Motor neuron (in vitro differentiated cells): Measurements from ENCODE around the gene SPDYE1. TPM values are rescaled to one million over a fixed set of nuclear protein-coding genes. Genes with fewer than 3 reads are reported as not detected.
"Not testable (repeated sequence)": the region's sequence is repeated elsewhere in the genome, so short reads cannot be mapped to it uniquely, and the experiment has no call there.

ENCODE experiments used
- ATAC-seq, 8 experiments: fragments of 200-7000 bp; cut with Tn5 transposase; replicated peaks in 6 of 8; 2 replicates each; pipeline ENCODE4 v1.8.0; 2021; ENCODE audit warnings: mild to moderate bottlenecking in 8 of 8, moderate library complexity in 8 of 8
- H3K27ac ChIP-seq, 2 donors: fragments of 250-450 bp; sonication (Bioruptor Pico); 2 replicates each; pipeline ENCODE4 v1.9.0; 2021; ENCODE audit warnings: antibody characterized with exemption in 2 of 2, mild to moderate bottlenecking in 2 of 2, moderate library complexity in 1 of 2
- H3K4me1 ChIP-seq, 2 donors: fragments of 250-450 bp; sonication (Bioruptor Pico); replicated peaks in 1 of 2; 2 replicates each; pipeline ENCODE4 v1.6.1; 2021; ENCODE audit warnings: antibody characterized with exemption in 2 of 2, mild to moderate bottlenecking in 2 of 2, moderate library complexity in 1 of 2
- H3K4me3 ChIP-seq, 5 donors: fragments of 250-450 bp; sonication (Bioruptor Pico); 2 replicates each; pipeline ENCODE4 v1.9.0; 2021; ENCODE audit warnings: antibody characterized with exemption in 5 of 5, mild to moderate bottlenecking in 5 of 5, moderate library complexity in 4 of 5
- WGBS, 10 experiments: fragments of 450-650 bp; shearing (Covaris generic); methylation state at CpG; one replicate each; pipeline ENCODE4 v1.0.0; 2022; 5-methylcytosine and 5-hydroxymethylcytosine counted together
- in situ Hi-C, 9 experiments: fragments of 400-800 bp; cut with MboI; loops; one replicate each; pipeline ENCODE4 v1.15.0; 2021; ENCODE audit warnings: low sequenced_read_pairs in 9 of 9, low pct_unique_long_range_greater_than_20kb in 2 of 9; ENCODE audit not compliant: unreplicated experiment in 9 of 9
- total RNA-seq, 8 experiments: library from RNA; unstranded; fragments of 300-600 nt; gene quantifications; 2 replicates each; pipeline versions ENCODE4 v1.2.3 to v1.2.4, GENCODE V29; 2022

The SPDYE1 gene
- total RNA-seq, 8 experiments from 2014 or later = 0.22 to 2.5 (median 0.44) TPM

- H3K27ac ChIP-seq, H3K4me3 ChIP-seq, in situ Hi-C loops, ATAC-seq, H3K4me1 ChIP-seq: not testable (repeated sequence)
- whole genome bisulfite sequencing, 10 experiments = no CpG with 5 or more reads among the region's 6 CpGs
These were observed 22.1 kb downstream of the SPDYE1 start for GRCh38 chr7:44019825-44020224.

DNA sequence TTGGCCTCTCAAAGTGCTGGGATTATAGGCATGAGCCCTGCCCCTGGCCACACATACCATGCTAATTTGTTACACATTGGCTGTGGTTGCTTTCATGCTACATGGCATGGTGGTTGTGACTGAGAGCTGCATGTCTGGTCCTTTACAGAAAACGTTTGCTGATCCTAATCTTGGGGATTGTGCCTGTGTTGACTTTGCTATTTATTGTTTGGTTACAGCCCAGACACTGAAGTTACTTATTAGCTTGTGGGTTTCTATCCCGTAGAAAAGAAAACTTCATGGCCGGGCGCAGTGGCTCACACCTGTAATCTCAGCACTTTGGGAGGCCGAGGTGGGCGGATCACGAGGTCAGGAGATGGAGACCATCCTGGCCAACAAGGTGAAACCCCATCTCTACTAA, 24.4 kb downstream of the SPDYE1 start:
- ATAC-seq, H3K4me3 ChIP-seq, in situ Hi-C loops, H3K4me1 ChIP-seq, H3K27ac ChIP-seq: not testable (repeated sequence)
- WGBS, 10 experiments = no CpG with 5 or more reads among the region's 7 CpGs

GRCh38 chr7:44022796-44023467, 25.2 kb downstream of the SPDYE1 start:
- H3K4me3 ChIP-seq, in situ Hi-C loops, H3K4me1 ChIP-seq, ATAC-seq, H3K27ac ChIP-seq: not testable (repeated sequence)
- 34 to 80% (median 55%) methylated on average over 1 to 4 of the region's 6 CpGs; no CpG with 5 or more reads in 2 of the 10 experiments for WGBS, 10 experiments

DNA sequence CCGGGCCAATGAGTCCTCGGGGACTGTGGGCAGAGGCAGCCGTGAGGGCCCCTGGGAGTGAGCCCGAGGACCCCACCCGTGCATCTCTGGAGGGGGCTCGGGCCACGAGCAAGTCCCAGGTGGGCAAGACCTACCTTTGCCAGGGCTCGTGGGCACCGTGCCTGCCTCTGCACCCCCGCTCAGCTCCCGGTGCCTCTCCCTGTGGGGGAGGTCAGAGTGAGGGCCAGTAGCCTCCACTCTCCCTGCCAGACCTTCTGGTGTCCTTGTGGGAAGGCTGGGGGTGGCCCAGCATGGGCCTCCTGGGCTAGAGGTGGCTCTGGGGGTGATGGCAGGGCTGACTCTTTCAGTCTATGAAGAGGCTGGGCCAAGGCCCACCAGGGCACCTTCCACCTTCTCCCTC, 31.7 kb downstream of the SPDYE1 start:
- H3K4me3 ChIP-seq, H3K27ac ChIP-seq, H3K4me1 ChIP-seq: not testable (repeated sequence)
- in situ Hi-C loops = loop anchor here in 1 of 9 experiments (25.0 kb wide), 1 partner anchor 183 kb away; the partner anchor contains the start of gene YKT6
- ATAC-seq = peak in 3 of 8 experiments; percentile 14 to 23 (median 15)
- no CpG with 5 or more reads among the region's 11 CpGs for WGBS, 10 experiments

DNA sequence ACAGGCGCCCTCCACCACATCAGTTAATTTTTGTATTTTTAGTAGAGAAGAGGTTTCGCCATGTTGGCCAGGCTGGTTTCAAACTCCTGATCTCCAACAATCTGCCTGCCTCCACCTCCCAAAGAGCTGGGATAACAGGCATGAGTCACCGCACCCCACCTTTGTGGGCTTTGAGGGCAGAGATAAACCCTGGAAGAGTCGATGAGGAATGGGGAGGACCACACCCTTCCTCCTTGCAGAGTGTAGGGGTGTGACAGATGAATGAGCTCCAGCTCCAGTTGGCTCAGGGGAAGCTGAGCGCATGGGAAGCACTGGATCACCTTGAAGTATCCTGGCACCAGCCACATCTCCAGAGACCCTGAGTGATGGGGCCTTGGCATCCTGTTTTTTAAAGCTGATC, 32.3 kb downstream of the SPDYE1 start:
- not testable (repeated sequence) for H3K4me3 ChIP-seq, H3K27ac ChIP-seq, H3K4me1 ChIP-seq
- ATAC-seq = peak in 3 of 8 experiments; percentile 62 to 98 (median 84)
- no CpG with 5 or more reads among the region's 5 CpGs for WGBS, 10 experiments
- in situ Hi-C loops = loop anchor here in 1 of 9 experiments (25.0 kb wide), 1 partner anchor 182 kb away; the partner anchor contains the start of gene YKT6

DNA sequence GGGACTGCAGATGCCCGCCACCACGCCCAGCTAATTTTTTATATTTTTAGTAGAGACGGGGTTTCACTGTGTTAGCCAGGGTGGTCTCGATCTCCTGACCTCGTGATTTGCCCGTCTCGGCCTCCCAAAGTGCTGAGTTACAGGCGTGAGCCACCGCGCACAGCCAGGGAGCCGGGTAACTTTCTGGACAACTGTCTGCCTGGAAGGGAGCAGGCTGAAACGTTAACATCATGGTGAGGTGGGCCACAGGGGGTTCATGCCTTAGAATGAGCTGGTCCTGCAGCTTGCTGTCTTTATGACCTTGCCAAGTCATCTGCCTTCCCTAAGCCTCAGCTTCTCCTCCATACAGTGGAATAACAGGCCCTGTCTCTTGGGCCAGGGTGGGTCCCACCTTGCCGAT, 33.6 kb downstream of the SPDYE1 start:
- H3K4me1 ChIP-seq, ATAC-seq, H3K4me3 ChIP-seq, H3K27ac ChIP-seq: not testable (repeated sequence)
- in situ Hi-C loops = loop anchor here in 1 of 9 experiments (25.0 kb wide), 1 partner anchor 181 kb away; the partner anchor contains the start of gene YKT6
- no CpG with 5 or more reads among the region's 13 CpGs for whole genome bisulfite sequencing, 10 experiments

GRCh38 chr7:44032031-44032430, 34.3 kb downstream of the SPDYE1 start:
- H3K4me3 ChIP-seq, H3K4me1 ChIP-seq, ATAC-seq, H3K27ac ChIP-seq: not testable (repeated sequence)
- in situ Hi-C loops = loop anchor here in 1 of 9 experiments (25.0 kb wide), 1 partner anchor 180 kb away; the partner anchor contains the start of gene YKT6
- WGBS, 10 experiments = no CpG with 5 or more reads among the region's 6 CpGs

- in situ Hi-C loops = loop anchor here in 1 of 9 experiments (25.0 kb wide), 1 partner anchor 178 kb away; the partner anchor contains the start of gene YKT6
- H3K4me1 ChIP-seq, H3K27ac ChIP-seq, H3K4me3 ChIP-seq, ATAC-seq: not testable (repeated sequence)
- 25 to 93% methylated on average over 4 to 6 of the region's 18 CpGs; no CpG with 5 or more reads in 8 of the 10 experiments for WGBS, 10 experiments
These were observed 36.5 kb downstream of the SPDYE1 start for GRCh38 chr7:44033971-44034844.

DNA sequence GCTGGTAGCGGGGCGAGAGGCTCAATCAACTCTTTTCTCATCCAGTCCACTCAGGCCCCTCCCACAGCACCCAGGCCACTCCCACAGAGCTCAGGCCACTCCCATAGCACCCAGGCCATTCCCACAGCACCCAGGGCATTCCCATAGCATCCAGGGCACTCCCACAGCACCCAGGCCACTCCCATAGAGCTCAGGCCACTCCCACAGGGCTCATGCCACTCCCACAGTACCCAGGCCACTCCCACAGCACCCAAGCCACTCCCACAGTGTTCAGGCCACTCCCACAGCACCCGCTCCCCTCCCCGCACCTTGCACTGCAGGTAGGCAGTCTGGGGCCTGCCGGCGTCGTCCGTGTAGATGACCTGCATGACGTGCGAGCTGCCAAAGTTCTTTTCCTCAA, 38.7 kb downstream of the SPDYE1 start:
- ATAC-seq = peak in 2 of 8 experiments; percentile 5 to 34
- not testable (repeated sequence) for H3K27ac ChIP-seq, H3K4me3 ChIP-seq, H3K4me1 ChIP-seq
- in situ Hi-C loops = loop anchor here in 1 of 9 experiments (25.0 kb wide), 1 partner anchor 176 kb away; the partner anchor contains the start of gene YKT6
- no CpG with 5 or more reads among the region's 10 CpGs for WGBS, 10 experiments

GRCh38 chr7:44037951-44038350, 40.3 kb downstream of the SPDYE1 start:
- not testable (repeated sequence) for ATAC-seq, H3K4me1 ChIP-seq, H3K27ac ChIP-seq, H3K4me3 ChIP-seq
- no CpG with 5 or more reads among the region's 2 CpGs for WGBS, 10 experiments
- in situ Hi-C loops = loop anchor here in 1 of 9 experiments (25.0 kb wide), 1 partner anchor 174 kb away; the partner anchor contains the start of gene YKT6

DNA sequence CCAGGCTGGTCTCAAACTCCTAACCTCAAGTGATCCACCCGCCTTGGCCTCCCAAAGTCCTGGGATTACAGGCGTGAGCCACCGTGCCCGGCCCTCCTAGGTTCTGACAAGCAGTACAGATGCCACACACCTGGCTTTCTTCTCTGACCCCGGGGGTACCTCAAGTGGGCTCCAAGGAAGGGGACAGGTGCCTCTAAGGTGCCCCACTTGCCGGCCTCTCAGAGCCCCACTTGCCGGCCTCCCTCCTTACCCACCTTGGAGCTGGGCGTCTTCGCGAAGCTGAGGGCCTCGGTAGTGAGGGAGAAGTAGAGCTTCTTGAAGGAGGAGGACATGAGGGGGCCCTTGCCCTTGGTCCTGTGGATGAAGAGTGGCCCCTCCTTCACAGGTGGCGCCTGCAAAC, 40.9 kb downstream of the SPDYE1 start:
- not testable (repeated sequence) for H3K27ac ChIP-seq, ATAC-seq, H3K4me1 ChIP-seq
- in situ Hi-C loops = loop anchor here in 1 of 9 experiments (25.0 kb wide), 1 partner anchor 174 kb away; the partner anchor contains the start of gene YKT6
- no CpG with 5 or more reads among the region's 12 CpGs for WGBS, 10 experiments
- peak overlapping the region in 2 of 5 donors; percentile 28 to 29 for H3K4me3 ChIP-seq

DNA sequence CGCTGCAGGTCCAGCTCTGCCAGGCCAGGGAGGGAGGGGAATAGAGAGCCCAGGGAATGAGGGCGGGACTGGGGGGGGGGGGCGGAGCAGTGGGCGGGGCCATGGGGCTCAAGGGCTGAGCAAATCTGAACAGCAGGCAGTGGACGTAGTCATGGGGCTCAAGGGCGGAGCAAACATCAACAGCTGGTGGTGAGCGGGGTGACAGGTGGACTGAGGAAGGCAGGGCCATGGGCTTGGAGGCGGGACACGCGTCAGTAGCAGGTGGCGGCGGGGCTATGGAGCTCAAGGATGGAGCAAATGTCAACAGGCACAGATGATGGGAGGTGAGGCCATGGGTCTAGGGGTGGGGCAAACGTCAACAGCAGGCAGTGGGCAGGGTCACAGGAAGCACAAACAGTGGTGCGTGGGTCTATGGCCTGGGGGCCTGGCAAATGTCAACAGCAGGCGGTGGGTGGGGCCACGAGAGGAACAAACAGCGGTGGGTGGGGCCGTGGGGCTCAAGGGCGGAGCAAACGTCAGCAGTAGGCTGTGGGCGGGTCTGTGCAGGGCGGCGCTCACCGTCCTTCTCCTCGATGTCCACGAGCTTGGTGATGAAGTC, 41.4 kb downstream of the SPDYE1 start:
- H3K4me3 ChIP-seq = peak overlapping the region; percentile 21 to 37 (median 29)
- WGBS, 10 experiments = no CpG with 5 or more reads among the region's 26 CpGs
- ATAC-seq = peak; percentile 84 to 91 (median 88)
- H3K27ac ChIP-seq = peak overlapping the region; percentile 77 to 80
- H3K4me1 ChIP-seq = not testable (repeated sequence)
- in situ Hi-C loops = loop anchor here in 1 of 9 experiments (25.0 kb wide), 1 partner anchor 173 kb away; the partner anchor contains the start of gene YKT6
